GM19240 (cell line): ENCODE results near the gene ZNF362.
"Not testable (repeated sequence)": the region's sequence is repeated elsewhere in the genome, so short reads cannot be mapped to it uniquely, and the experiment has no call there.

Source experiments
- DNase-seq: peaks from one replicate; pipeline ENCODE4 v3.0.0; 2011; ENCODE audit warnings: low spot score; ENCODE audit not compliant: insufficient read length

Gene ZNF362

GRCh38 chr1:33284049-33284448 is 27.8 kb downstream of the ZNF362 start:
- no peak for DNase-seq

- no peak for DNase-seq
These were observed 30.3 kb downstream of the ZNF362 start for GRCh38 chr1:33286451-33287185.

- DNase-seq: no peak
These were observed 31.0 kb downstream of the ZNF362 start for GRCh38 chr1:33287317-33287716.

- no peak for DNase-seq
These were observed 32.9 kb downstream of the ZNF362 start for GRCh38 chr1:33288976-33289857.

GRCh38 chr1:33289858-33290154 is 33.5 kb downstream of the ZNF362 start:
- DNase-seq: no peak

GRCh38 chr1:33290615-33291014 is 34.3 kb downstream of the ZNF362 start:
- not testable (repeated sequence) for DNase-seq

- DNase-seq: no peak
These were observed 36.5 kb downstream of the ZNF362 start for GRCh38 chr1:33292726-33293340.

- no peak for DNase-seq
These were observed 38.0 kb downstream of the ZNF362 start for GRCh38 chr1:33294071-33295010.

GRCh38 chr1:33295023-33295422 is 38.7 kb downstream of the ZNF362 start:
- DNase-seq: no peak

- peak; percentile 88 for DNase-seq
These were observed 39.3 kb downstream of the ZNF362 start for GRCh38 chr1:33295450-33296081.

- no peak for DNase-seq
These were observed 39.8 kb downstream of the ZNF362 start for GRCh38 chr1:33296082-33296458.

- no peak for DNase-seq
These were observed 40.5 kb downstream of the ZNF362 start for GRCh38 chr1:33296824-33297223.

GRCh38 chr1:33297911-33298622 is 41.8 kb downstream of the ZNF362 start:
- DNase-seq: no peak

- DNase-seq: peak; percentile 67
These were observed 42.5 kb downstream of the ZNF362 start for GRCh38 chr1:33298623-33299277.

GRCh38 chr1:33299461-33300155 is 43.3 kb downstream of the ZNF362 start:
- no peak for DNase-seq

GRCh38 chr1:33300673-33301072 is 44.4 kb downstream of the ZNF362 start:
- no peak for DNase-seq

GRCh38 chr1:33301273-33301984 is 45.1 kb downstream of the ZNF362 start:
- no peak for DNase-seq

GRCh38 chr1:33302325-33302724 is 46.0 kb downstream of the ZNF362 start:
- no peak for DNase-seq
